SJSA1 (cell line): ENCODE measurements around the gene CLDN7. TPM values are rescaled to one million over a fixed set of nuclear protein-coding genes. Genes with fewer than 3 reads are reported as not detected.
"Not testable (repeated sequence)": the region's sequence is repeated elsewhere in the genome, so short reads cannot be mapped to it uniquely, and the experiment has no call there.

ENCODE experiments used
- DNase-seq, 2 experiments: peaks; one replicate each; pipeline ENCODE4 v3.0.0-alpha.2; 2015 to 2020; ENCODE audit warnings: low spot score in 2 of 2, low read depth in 1 of 2
- H3K27ac ChIP-seq: fragments of 250-450 bp; sonication (Bioruptor Pico); 2 replicates; pipeline ENCODE4 v1.5.1; 2020; ENCODE audit warnings: mild to moderate bottlenecking, moderate library complexity
- H3K27me3 ChIP-seq: fragments of 250-450 bp; sonication (Bioruptor Pico); replicated peaks from 2 replicates; pipeline ENCODE4 v1.5.1; 2020; ENCODE audit warnings: mild to moderate bottlenecking, moderate library complexity
- H3K36me3 ChIP-seq: fragments of 250-450 bp; sonication (Bioruptor Pico); 2 replicates; pipeline ENCODE4 v1.5.1; 2020; ENCODE audit warnings: mild to moderate bottlenecking
- H3K4me1 ChIP-seq: fragments of 250-450 bp; sonication (Bioruptor Pico); replicated peaks from 2 replicates; pipeline ENCODE4 v1.6.1; 2021; ENCODE audit warnings: mild to moderate bottlenecking
- H3K4me3 ChIP-seq: fragments of 250-450 bp; sonication (Bioruptor Pico); 2 replicates; pipeline ENCODE4 v1.5.1; 2020; ENCODE audit warnings: mild to moderate bottlenecking
- H3K9me3 ChIP-seq: fragments of 250-450 bp; sonication (Bioruptor Pico); replicated peaks from 2 replicates; pipeline ENCODE4 v1.5.1; 2020; ENCODE audit warnings: mild to moderate bottlenecking
- total RNA-seq: library from RNA; depleted of rRNA; stranded (reverse); fragments of >200 nt; shearing (Covaris generic); gene quantifications from 2 replicates; pipeline ENCODE4 v1.2.3, GENCODE V29; 2014

The CLDN7 gene
- total RNA-seq, 1 experiment from 2014 or later: not detected

GRCh38 chr17:7256766-7257456, 5.4 kb downstream of the CLDN7 start:
- Histone ChIP-seq H3K36me3 (peaks cover 54% of the 10 kb centered on the region), H3K27me3 (peaks cover 3% of the 10 kb centered on the region; the same call in 1 of the 2 replicates), H3K9me3 (no peaks in the 10 kb centered on the region), H3K4me1 (peaks cover 6% of the 10 kb centered on the region; the same call in 1 of the 2 replicates), H3K4me3 (no peak overlapping the region), H3K27ac (no peak overlapping the region)
- no peak for DNase-seq

GRCh38 chr17:7254511-7254910, 7.8 kb downstream of the CLDN7 start:
- DNase-seq: no peak
- Histone ChIP-seq H3K36me3 (peaks cover 54% of the 10 kb centered on the region), H3K9me3 (no peaks in the 10 kb centered on the region), H3K27me3 (no peaks in the 10 kb centered on the region), H3K4me1 (peaks cover 17% of the 10 kb centered on the region), H3K4me3 (no peak overlapping the region), H3K27ac (no peak overlapping the region)

- Histone ChIP-seq H3K27me3 (no peaks in the 10 kb centered on the region), H3K9me3 (no peaks in the 10 kb centered on the region), H3K4me1 (peaks cover 17% of the 10 kb centered on the region), H3K36me3 (peaks cover 52% of the 10 kb centered on the region), H3K27ac (no peak overlapping the region), H3K4me3 (peak overlapping the region; percentile 91)
- no peak for DNase-seq
These were observed 9.2 kb downstream of the CLDN7 start for GRCh38 chr17:7253082-7253481.

GRCh38 chr17:7252176-7253043, 9.9 kb downstream of the CLDN7 start, which contains the start of gene ELP5:
Gene ELP5, plus strand, starts transcription at chr17:7252215. Its CDS starts 336 bp downstream, at chr17:7252551.
- H3K4me1 ChIP-seq: peaks cover 17% of the 10 kb centered on the region
- peak in 1 of 2 experiments; percentile 95 for DNase-seq
- H3K27ac ChIP-seq: peak within 1 kb of the TSS; percentile 98
- H3K4me3 ChIP-seq: peak within 1 kb of the TSS; percentile 91
- no peaks in the 10 kb centered on the region for H3K27me3 ChIP-seq
- peaks cover 45% of the 10 kb centered on the region for H3K36me3 ChIP-seq
- no peaks in the 10 kb centered on the region for H3K9me3 ChIP-seq

GRCh38 chr17:7251661-7252175, 10.6 kb downstream of the CLDN7 start, which contains the start of gene CTDNEP1:
Gene CTDNEP1, minus strand, starts transcription at chr17:7251734. Its CDS starts 438 bp downstream, at chr17:7251296.
- peaks cover 43% of the 10 kb centered on the region for H3K36me3 ChIP-seq
- no peaks in the 10 kb centered on the region for H3K9me3 ChIP-seq
- peak within 1 kb of the TSS; percentile 98 for H3K27ac ChIP-seq
- peak; percentile 99 to 100 for DNase-seq
- H3K4me3 ChIP-seq: peak within 1 kb of the TSS; percentile 91
- H3K27me3 ChIP-seq: no peaks in the 10 kb centered on the region
- H3K4me1 ChIP-seq: peaks cover 17% of the 10 kb centered on the region

- Histone ChIP-seq H3K27me3 (no peaks in the 10 kb centered on the region), H3K4me1 (peaks cover 17% of the 10 kb centered on the region), H3K4me3 (peak overlapping the region; percentile 91), H3K9me3 (no peaks in the 10 kb centered on the region), H3K27ac (peak overlapping the region; percentile 51; the same call in 1 of the 2 replicates), H3K36me3 (peaks cover 43% of the 10 kb centered on the region)
- no peak for DNase-seq
These were observed 11.3 kb downstream of the CLDN7 start for GRCh38 chr17:7250695-7251627.

GRCh38 chr17:7249830-7250229, 12.4 kb downstream of the CLDN7 start:
- H3K27ac ChIP-seq: no peak overlapping the region
- DNase-seq: no peak
- peak overlapping the region; percentile 91 for H3K4me3 ChIP-seq

GRCh38 chr17:7249214-7249613, 13.1 kb downstream of the CLDN7 start:
- H3K27ac ChIP-seq: no peak overlapping the region
- DNase-seq: no peak
- H3K27me3 ChIP-seq: no peaks in the 10 kb centered on the region
- no peaks in the 10 kb centered on the region for H3K9me3 ChIP-seq
- peaks cover 17% of the 10 kb centered on the region for H3K4me1 ChIP-seq
- peaks cover 44% of the 10 kb centered on the region for H3K36me3 ChIP-seq
- no peak overlapping the region for H3K4me3 ChIP-seq

More at GRCh38 chr17:7249830-7250229, 12.4 kb downstream of the CLDN7 start:
- H3K36me3 ChIP-seq: peaks cover 42% of the 10 kb centered on the region
- H3K4me1 ChIP-seq: peaks cover 17% of the 10 kb centered on the region
- H3K27me3 ChIP-seq: no peaks in the 10 kb centered on the region
- no peaks in the 10 kb centered on the region for H3K9me3 ChIP-seq

GRCh38 chr17:7248796-7249195, 13.5 kb downstream of the CLDN7 start:
- peaks cover 44% of the 10 kb centered on the region for H3K36me3 ChIP-seq
- H3K4me1 ChIP-seq: peaks cover 17% of the 10 kb centered on the region
- DNase-seq: no peak
- no peak overlapping the region for H3K27ac ChIP-seq
- no peak overlapping the region for H3K4me3 ChIP-seq
- no peaks in the 10 kb centered on the region for H3K27me3 ChIP-seq
- H3K9me3 ChIP-seq: no peaks in the 10 kb centered on the region

- H3K9me3 ChIP-seq: no peaks in the 10 kb centered on the region
- no peak overlapping the region for H3K4me3 ChIP-seq
- H3K27ac ChIP-seq: no peak overlapping the region
- H3K36me3 ChIP-seq: peaks cover 37% of the 10 kb centered on the region
- no peaks in the 10 kb centered on the region for H3K27me3 ChIP-seq
- H3K4me1 ChIP-seq: peaks cover 16% of the 10 kb centered on the region
- no peak for DNase-seq
These were observed 15.5 kb downstream of the CLDN7 start for GRCh38 chr17:7246779-7247178.

- not testable (repeated sequence) for H3K9me3 ChIP-seq, H3K4me3 ChIP-seq, H3K27ac ChIP-seq, DNase-seq, H3K27me3 ChIP-seq
- H3K4me1 ChIP-seq: peaks cover 17% of the 10 kb centered on the region
- peaks cover 52% of the 10 kb centered on the region for H3K36me3 ChIP-seq
These were observed 18.4 kb downstream of the CLDN7 start for GRCh38 chr17:7243838-7244237.

- Histone ChIP-seq H3K4me3 (peak overlapping the region; percentile 64), H3K36me3 (peaks cover 49% of the 10 kb centered on the region), H3K4me1 (peaks cover 17% of the 10 kb centered on the region), H3K27me3 (no peaks in the 10 kb centered on the region), H3K27ac (peak overlapping the region; percentile 75; the same call in 1 of the 2 replicates), H3K9me3 (no peaks in the 10 kb centered on the region)
- no peak for DNase-seq
These were observed 18.9 kb downstream of the CLDN7 start for GRCh38 chr17:7243453-7243729.
